Activated naive CD4-positive, alpha-beta T cell treated with anti-CD3 and anti-CD28 coated beads, Interleukin-2, amount 50 U/mL, for 16 hours (primary cell): ENCODE results near the gene TTK.

ENCODE experiments used
- DNase-seq: peaks from one replicate; pipeline ENCODE4 v3.0.0-alpha.2; 2020

TTK gene

GRCh38 chr6:80004173-80005072 lies at the start of gene TTK:
Gene TTK, plus strand, starts transcription at chr6:80004649. Its CDS starts 1,195 bp downstream, at chr6:80005844.
- peak; percentile 89 for DNase-seq

- no peak for DNase-seq
Measured at GRCh38 chr6:79954849-79955248, 49.6 kb upstream of the TTK start.

- DNase-seq = no peak
Measured at GRCh38 chr6:79964607-79965081, 39.8 kb upstream of the TTK start.

GRCh38 chr6:79967178-79967577 lies 37.3 kb upstream of the TTK start:
- no peak for DNase-seq

- no peak for DNase-seq
Measured at GRCh38 chr6:79969784-79970183, 34.7 kb upstream of the TTK start.

GRCh38 chr6:79971193-79971592 lies 33.3 kb upstream of the TTK start:
- no peak for DNase-seq

- DNase-seq = no peak
Measured at GRCh38 chr6:79981652-79982051, 22.8 kb upstream of the TTK start.

- DNase-seq = no peak
Measured at GRCh38 chr6:79984261-79984660, 20.2 kb upstream of the TTK start.

GRCh38 chr6:79985128-79985527 lies 19.3 kb upstream of the TTK start:
- DNase-seq = no peak

- DNase-seq = no peak
Measured at GRCh38 chr6:79989641-79990040, 14.8 kb upstream of the TTK start.

- no peak for DNase-seq
Measured at GRCh38 chr6:79993012-79993910, 11.2 kb upstream of the TTK start.

- DNase-seq = no peak
Measured at GRCh38 chr6:79993911-79994309, 10.5 kb upstream of the TTK start.

GRCh38 chr6:79997728-79998127 lies 6.7 kb upstream of the TTK start:
- no peak for DNase-seq

- no peak for DNase-seq
Measured at GRCh38 chr6:80001337-80001736, 3.1 kb upstream of the TTK start.

- peak; percentile 22 for DNase-seq
Measured at GRCh38 chr6:80003826-80004172, 650 bp upstream of the TTK start.

- DNase-seq = no peak
Measured at GRCh38 chr6:80005406-80005805, 957 bp downstream of the TTK start.

GRCh38 chr6:80006541-80006940 lies 2.1 kb downstream of the TTK start:
- no peak for DNase-seq

- no peak for DNase-seq
Measured at GRCh38 chr6:80009531-80009930, 5.1 kb downstream of the TTK start.

- DNase-seq = no peak
Measured at GRCh38 chr6:80010288-80010687, 5.8 kb downstream of the TTK start.

GRCh38 chr6:80015839-80016435 lies 11.5 kb downstream of the TTK start:
- DNase-seq = no peak

GRCh38 chr6:80020381-80021120 lies 16.1 kb downstream of the TTK start:
- no peak for DNase-seq

- DNase-seq = no peak
Measured at GRCh38 chr6:80021131-80021530, 16.7 kb downstream of the TTK start.

- DNase-seq = no peak
Measured at GRCh38 chr6:80021591-80021990, 17.1 kb downstream of the TTK start.
